HepG2 (cell line): Measurements from ENCODE around the gene TACO1. TPM values are rescaled to one million over a fixed set of nuclear protein-coding genes. Genes with fewer than 3 reads are reported as not detected.

Experiments used
- FOXA1 ChIP-seq, 2 experiments: fragments of 450-650 bp in 1 of 2; sonication (generic) in 1 of 2; formaldehyde crosslinking in 1 of 2; IDR thresholded peaks; 2 replicates each; pipeline versions ENCODE4 v1.4.0 to v1.6.1; 2016 to 2020; ENCODE audit warnings: missing genetic modification reagents in 1 of 2
- FOXO4 ChIP-seq: sonication (generic); formaldehyde crosslinking; conservative IDR thresholded peaks from 2 replicates; pipeline ENCODE4 v1.8.1; 2023; ENCODE audit warnings: missing genetic modification reagents
- MATR3 ChIP-seq: sonication (generic); formaldehyde crosslinking; IDR thresholded peaks from 2 replicates; pipeline ENCODE4 v1.4.0; 2020; ENCODE audit warnings: missing genetic modification reagents
- MED8 ChIP-seq: sonication (generic); formaldehyde crosslinking; IDR thresholded peaks from 2 replicates; pipeline ENCODE4 v1.8.1; 2023; ENCODE audit warnings: mild to moderate bottlenecking, missing genetic modification reagents; ENCODE audit not compliant: insufficient replicate concordance
- MTERF4 ChIP-seq: sonication (generic); formaldehyde crosslinking; IDR thresholded peaks from 2 replicates; pipeline ENCODE4 v1.8.0; 2023; ENCODE audit warnings: mild to moderate bottlenecking, missing genetic modification reagents
- MYNN ChIP-seq: sonication (generic); formaldehyde crosslinking; IDR thresholded peaks from 2 replicates; pipeline ENCODE4 v1.4.0; 2020; ENCODE audit warnings: mild to moderate bottlenecking, low read depth, missing genetic modification reagents
- NFKBIZ ChIP-seq: IDR thresholded peaks from 2 replicates; pipeline ENCODE4 v1.6.1; 2018; ENCODE audit warnings: missing genetic modification reagents, missing compliant biosample characterization
- NFRKB ChIP-seq: fragments of 450-650 bp; IDR thresholded peaks from 2 replicates; pipeline ENCODE4 v1.6.1; 2017
- ONECUT2 ChIP-seq: sonication (generic); formaldehyde crosslinking; IDR thresholded peaks from 2 replicates; pipeline ENCODE4 v1.4.0; 2020; ENCODE audit warnings: missing genetic modification reagents
- PAX8 ChIP-seq: sonication (generic); formaldehyde crosslinking; IDR thresholded peaks from 2 replicates; pipeline ENCODE4 v1.8.0; 2022; ENCODE audit warnings: mild to moderate bottlenecking, missing genetic modification reagents, borderline replicate concordance
- POLR2AphosphoS5 ChIP-seq: IDR thresholded peaks from 2 replicates; pipeline ENCODE4 v1.6.1; 2012; ENCODE audit warnings: low read depth, low read length
- SCMH1 ChIP-seq: sonication (generic); formaldehyde crosslinking; IDR thresholded peaks from 2 replicates; pipeline ENCODE4 v1.9.0; 2021; ENCODE audit warnings: missing genetic modification reagents, mild to moderate bottlenecking, borderline replicate concordance
- SMC3 ChIP-seq: IDR thresholded peaks from 2 replicates; pipeline ENCODE4 v1.6.1; 2011; ENCODE audit warnings: low read length, improper control_type of control experiment
- ZBTB1 ChIP-seq: sonication (generic); formaldehyde crosslinking; IDR thresholded peaks from 2 replicates; pipeline ENCODE4 v1.4.0; 2020; ENCODE audit warnings: missing genetic modification reagents, borderline replicate concordance
- ZBTB20 ChIP-seq: sonication (generic); formaldehyde crosslinking; IDR thresholded peaks from 2 replicates; pipeline ENCODE4 v1.8.1; 2023; ENCODE audit warnings: missing genetic modification reagents, low read depth, mild to moderate bottlenecking, borderline replicate concordance
- ZNF180 ChIP-seq: sonication (generic); formaldehyde crosslinking; IDR thresholded peaks from 2 replicates; pipeline ENCODE4 v1.4.0; 2020; ENCODE audit warnings: low read depth, missing genetic modification reagents, borderline replicate concordance
- ZNF670 ChIP-seq: sonication (generic); formaldehyde crosslinking; IDR thresholded peaks from 2 replicates; pipeline ENCODE4 v1.8.0; 2022; ENCODE audit warnings: mild to moderate bottlenecking, missing genetic modification reagents, borderline replicate concordance
- ZNF781 ChIP-seq: sonication (generic); formaldehyde crosslinking; IDR thresholded peaks from 2 replicates; pipeline ENCODE4 v1.5.1; 2020; ENCODE audit warnings: borderline replicate concordance, mild to moderate bottlenecking, missing genetic modification reagents; ENCODE audit errors: not compliant biosample characterization
- ZNF891 ChIP-seq: sonication (generic); formaldehyde crosslinking; IDR thresholded peaks from 2 replicates; pipeline ENCODE4 v1.5.0; 2020; ENCODE audit warnings: mild to moderate bottlenecking, missing genetic modification reagents
- polyA plus RNA-seq, 8 experiments: library from polyadenylated mRNA; depleted of rRNA in 3 of 8; stranded (reverse) in 7 of 8; unstranded in 1 of 8; fragments of >200 nt; fragmentation: Illumina TruSeq in 4 of 8; extraction: Trizol in 4 of 8; gene quantifications; 2 replicates each; pipeline versions ENCODE4 v1.2.1 to v1.2.3, GENCODE V29; 2011 to 2016; ENCODE audit warnings: low read depth in 4 of 8, missing spikeins in 1 of 8, mixed read lengths in 1 of 8; ENCODE audit not compliant: insufficient read depth in 1 of 8
- total RNA-seq, 5 experiments: library from RNA; depleted of rRNA; stranded (reverse); fragments of >200 nt; fragmentation: Illumina TruSeq; extraction: Trizol; gene quantifications; 2 replicates each; pipeline ENCODE4 v1.2.3, GENCODE V29; 2016; ENCODE audit warnings: low read depth in 1 of 5
- TF ChIP-seq, protein P1 (sequence below), 2 experiments: sonication (generic) in 1 of 2; formaldehyde crosslinking in 1 of 2; IDR thresholded peaks; 2 replicates each; pipeline versions ENCODE4 v1.4.0 to v1.6.1; 2016 to 2020; ENCODE audit warnings: borderline replicate concordance in 1 of 2, low read depth in 1 of 2, mild to moderate bottlenecking in 1 of 2, missing genetic modification reagents in 1 of 2

Gene TACO1
- total and polyA plus RNA-seq, 2 of the 13 experiments (the other 11 are each of a cell fraction or from before 2014, with no cell fraction given) = 34.7 to 53.6 TPM

GRCh38 chr17:63579633-63580032, 21.1 kb upstream of the TACO1 start (continued):
- TF ChIP-seq ONECUT2 (CRISPR knock-in tag) (no peak), ZNF180 (no peak), MTERF4 (CRISPR knock-in tag) (no peak), PAX8 (no peak), POLR2AphosphoS5 (no peak), ZNF781 (no peak), ZNF670 (CRISPR knock-in tag) (no peak), MED8 (CRISPR knock-in tag) (no peak), FOXO4 (CRISPR knock-in tag) (no peak), MYNN (CRISPR knock-in tag) (no peak), ZNF891 (CRISPR knock-in tag) (no peak), FOXA1 (IDR thresholded peaks at IDR 0.05) (no peak), FOXA1 (CRISPR knock-in tag; IDR thresholded peaks at IDR 0.05) (peak; percentile 89), SMC3 (no peak; the same call in 1 of the 2 replicates), SCMH1 (no peak), MATR3 (no peak), ZBTB1 (CRISPR knock-in tag) (no peak), ZBTB20 (CRISPR knock-in tag) (no peak), NFRKB (no peak), NFKBIZ (CRISPR knock-in tag) (0 out of 2 replicates have a peak, but pooled peaks have one; percentile 22)
- TF ChIP-seq, protein P1, sequence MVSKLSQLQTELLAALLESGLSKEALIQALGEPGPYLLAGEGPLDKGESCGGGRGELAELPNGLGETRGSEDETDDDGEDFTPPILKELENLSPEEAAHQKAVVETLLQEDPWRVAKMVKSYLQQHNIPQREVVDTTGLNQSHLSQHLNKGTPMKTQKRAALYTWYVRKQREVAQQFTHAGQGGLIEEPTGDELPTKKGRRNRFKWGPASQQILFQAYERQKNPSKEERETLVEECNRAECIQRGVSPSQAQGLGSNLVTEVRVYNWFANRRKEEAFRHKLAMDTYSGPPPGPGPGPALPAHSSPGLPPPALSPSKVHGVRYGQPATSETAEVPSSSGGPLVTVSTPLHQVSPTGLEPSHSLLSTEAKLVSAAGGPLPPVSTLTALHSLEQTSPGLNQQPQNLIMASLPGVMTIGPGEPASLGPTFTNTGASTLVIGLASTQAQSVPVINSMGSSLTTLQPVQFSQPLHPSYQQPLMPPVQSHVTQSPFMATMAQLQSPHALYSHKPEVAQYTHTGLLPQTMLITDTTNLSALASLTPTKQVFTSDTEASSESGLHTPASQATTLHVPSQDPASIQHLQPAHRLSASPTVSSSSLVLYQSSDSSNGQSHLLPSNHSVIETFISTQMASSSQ (IDR thresholded peaks at IDR 0.05; ENCODE audit: low read depth) = 0 out of 2 replicates have a peak, but pooled peaks have one; percentile 28
- TF ChIP-seq, protein P1 (CRISPR knock-in tag; IDR thresholded peaks at IDR 0.05; ENCODE audit: borderline replicate concordance) = no peak; the same call in 1 of the 2 replicates
